Left lung (tissue), 10 donors: ENCODE results near the gene MYORG. TPM values are rescaled to one million over a fixed set of nuclear protein-coding genes. Genes with fewer than 3 reads are reported as not detected.

Experiments
- ATAC-seq: fragments of 200-7000 bp; cut with Tn5 transposase; one replicate; pipeline ENCODE4 v1.9.1; 2020; ENCODE audit warnings: moderate library complexity
- DNase-seq, 4 donors: peaks; one replicate each; pipeline ENCODE4 v3.0.0-alpha.2; 2013 to 2020
- H3K27ac ChIP-seq, 2 donors: fragments of 200-600 bp; sonication (generic) in 1 of 2; one replicate each; pipeline versions ENCODE4 v1.5.0 to v1.8.0; 2020 to 2021
- H3K27me3 ChIP-seq, 2 donors: fragments of 200-600 bp; sonication (generic) in 1 of 2; one replicate each; pipeline versions ENCODE4 v1.5.0 to v1.8.0; 2020 to 2021
- H3K36me3 ChIP-seq, 2 donors: fragments of 200-600 bp; sonication (generic) in 1 of 2; one replicate each; pipeline versions ENCODE4 v1.5.0 to v1.8.0; 2020 to 2021
- H3K4me1 ChIP-seq, 2 donors: fragments of 200-600 bp; one replicate each; pipeline ENCODE4 v1.8.0; 2021
- H3K4me3 ChIP-seq, 2 donors: fragments of 200-600 bp; sonication (generic) in 1 of 2; one replicate each; pipeline versions ENCODE4 v1.5.0 to v1.8.0; 2020 to 2021; ENCODE audit warnings: mild to moderate bottlenecking in 1 of 2
- H3K9me3 ChIP-seq, 2 donors: fragments of 200-600 bp; sonication (generic) in 1 of 2; one replicate each; pipeline versions ENCODE4 v1.5.0 to v1.8.0; 2020 to 2021
- CTCF ChIP-seq, 2 donors: fragments of 200-600 bp; sonication (generic) in 1 of 2; IDR thresholded peaks; one replicate each; pipeline versions ENCODE4 v1.5.0 to v1.8.0; 2021; ENCODE audit warnings: antibody characterized with exemption in 2 of 2
- intact Hi-C, 2 donors: fragments of 100-400 bp; cut with DNase I; formaldehyde crosslinking; loops; one replicate each; pipeline versions ENCODE4 v1.11.2 to v1.14.2; 2022
- polyA plus RNA-seq, 6 donors: library from polyadenylated mRNA; unstranded; fragments of 120-200 nt; gene quantifications; one replicate each; pipeline ENCODE4 v1.2.1, GENCODE V29; 2013; ENCODE audit not compliant: insufficient read length in 6 of 6
- total RNA-seq, 2 donors: library from RNA; stranded (reverse); fragmentation: NEBNext Ultra II Directional; extraction: Animal tissue kit (Norgen Biotek cat#: 25700); gene quantifications; one replicate each; pipeline ENCODE4 v1.2.1, GENCODE V29; 2021
- donor health status: DM: no; HTN: yes; CAD: no.
- donor health status: DM: no; HTN: no; CAD: no.

Gene MYORG
- total and polyA plus RNA-seq, 8 donors, result 3.1 to 22.6 (median 4.2) TPM

- ATAC-seq, result no peak
- intact Hi-C loops, result no loop called here
- TF ChIP-seq CTCF (IDR thresholded peaks at IDR 0.05), result no peak
- Histone ChIP-seq H3K4me1 (peaks cover 0 to 26% of the 10 kb centered on the region in 2 donors), H3K27me3 (peaks cover 0 to 15% of the 10 kb centered on the region in 2 donors), H3K9me3 (no peaks in the 10 kb centered on the region), H3K4me3 (no peak overlapping the region), H3K27ac (no peak overlapping the region), H3K36me3 (peaks cover 0 to 22% of the 10 kb centered on the region in 2 donors)
- no peak for DNase-seq
These were observed 2.9 kb downstream of the MYORG start for GRCh38 chr9:34373749-34374148.

- Histone ChIP-seq H3K27me3 (peaks cover 0 to 15% of the 10 kb centered on the region in 2 donors), H3K36me3 (peaks cover 0 to 22% of the 10 kb centered on the region in 2 donors), H3K9me3 (no peaks in the 10 kb centered on the region), H3K4me3 (no peak overlapping the region), H3K4me1 (peaks cover 0 to 22% of the 10 kb centered on the region in 2 donors), H3K27ac (no peak overlapping the region)
- no peak for TF ChIP-seq CTCF (IDR thresholded peaks at IDR 0.05)
- ATAC-seq (no peak), DNase-seq (peak in 1 of 4 donors; percentile 21)
- intact Hi-C loops, result no loop called here
These were observed 4.2 kb downstream of the MYORG start for GRCh38 chr9:34372467-34373011.

- H3K4me1 ChIP-seq, result peaks cover 0 to 16% of the 10 kb centered on the region in 2 donors
- no peak overlapping the region for H3K4me3 ChIP-seq
- intact Hi-C loops, result no loop called here
- H3K9me3 ChIP-seq, result no peaks in the 10 kb centered on the region
- H3K27ac ChIP-seq, result no peak overlapping the region
- H3K27me3 ChIP-seq, result peaks cover 0 to 15% of the 10 kb centered on the region in 2 donors
- ATAC-seq, result no peak
- TF ChIP-seq CTCF (IDR thresholded peaks at IDR 0.05), result no peak
- no peak for DNase-seq
- H3K36me3 ChIP-seq, result peaks cover 0 to 22% of the 10 kb centered on the region in 2 donors
These were observed 4.7 kb downstream of the MYORG start for GRCh38 chr9:34371886-34372466.

DNA sequence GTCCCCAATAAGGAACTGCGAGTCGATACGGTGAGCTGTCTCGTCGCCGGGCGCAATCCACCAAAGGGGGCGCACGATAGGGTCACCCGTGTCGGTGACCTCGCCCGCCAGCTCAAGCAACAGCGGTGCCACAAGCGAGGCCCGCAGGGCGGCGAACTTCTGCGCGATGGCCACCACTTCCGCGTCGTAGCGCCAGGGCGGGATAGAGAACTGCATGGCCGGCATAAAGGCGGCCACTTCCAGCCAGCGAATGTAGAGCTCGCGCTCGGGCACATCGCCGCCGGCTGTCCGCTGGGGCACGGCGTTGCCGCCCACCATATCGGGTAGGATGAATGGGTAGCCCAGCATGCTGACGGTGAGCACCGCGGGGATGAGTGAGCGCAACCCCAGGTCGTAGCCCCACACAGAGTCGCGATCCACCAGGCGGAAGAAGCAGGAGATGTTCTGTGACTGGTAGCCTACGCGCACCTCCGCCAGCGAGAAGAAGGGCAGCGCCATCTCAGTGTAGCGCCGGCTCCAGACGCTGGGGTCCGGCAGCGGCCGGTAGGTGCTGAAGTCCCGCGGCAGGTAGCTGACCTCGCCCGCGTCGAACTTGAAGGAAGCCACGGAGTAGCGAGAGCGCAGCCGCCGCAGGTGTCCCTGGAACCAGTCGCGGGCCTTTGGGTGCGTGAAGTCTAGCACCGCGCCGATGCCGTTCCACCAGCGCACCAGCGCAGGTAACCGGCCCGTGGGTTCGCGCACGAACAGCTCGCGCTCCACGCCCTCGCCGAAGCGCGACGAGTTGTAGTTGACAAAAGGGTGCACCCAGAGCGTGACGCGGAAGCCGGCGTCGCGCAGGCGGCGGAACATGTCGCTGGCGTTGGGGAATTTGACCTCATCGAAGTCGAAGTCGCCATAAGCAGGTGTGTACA lies 5.5 kb downstream of the MYORG start:
- no peak overlapping the region for H3K27ac ChIP-seq
- peak in 1 of 4 donors; percentile 80 for DNase-seq
- no peak for ATAC-seq
- peaks cover 0 to 22% of the 10 kb centered on the region in 2 donors for H3K36me3 ChIP-seq
- TF ChIP-seq CTCF (IDR thresholded peaks at IDR 0.05), result no peak
- no peaks in the 10 kb centered on the region for H3K9me3 ChIP-seq
- intact Hi-C loops, result no loop called here
- H3K27me3 ChIP-seq, result peaks cover 0 to 15% of the 10 kb centered on the region in 2 donors
- H3K4me1 ChIP-seq, result peaks cover 0 to 12% of the 10 kb centered on the region in 2 donors
- H3K4me3 ChIP-seq, result no peak overlapping the region
